Measurements from ENCODE around the gene DOCK1.

GRCh38 chr10:127168261-127168660, 263.0 kb downstream of the DOCK1 start:
- TF ChIP-seq EZH2 (IDR thresholded peaks at IDR 0.05; ENCODE audit: borderline replicate concordance, low read depth, low read length, severe bottlenecking) (no peak), CTCF (IDR thresholded peaks at IDR 0.05; ENCODE audit: borderline replicate concordance, extremely low read depth, low read length, poor library complexity, severe bottlenecking) (no peak)

Data from DND-41 (cell line).